HepG2 (cell line): ENCODE results near the gene PARD3. TPM values are rescaled to one million over a fixed set of nuclear protein-coding genes. Genes with fewer than 3 reads are reported as not detected.

ENCODE experiments used
- ATAC-seq: fragments of 200-7000 bp; cut with Tn5 transposase; 3 replicates; pipeline ENCODE4 v1.9.1; 2020; ENCODE audit warnings: mild to moderate bottlenecking, moderate library complexity
- BruUV-seq: library from RNA; stranded (reverse); fragments of 400-500 nt; replicated peaks from 2 replicates; lab custom pipeline; 2021; lab: Mats Ljungman, UMichigan
- CTCF ChIA-PET: fragments of 300-600 bp; formaldehyde crosslinking; extraction: SDS; loops from one replicate; lab custom pipeline; 2021; ENCODE audit warnings: low total read pairs, inconsistent platforms, low intra/inter-chr PET ratio; lab: Yijun Ruan, JAX
- POLR2A ChIA-PET: fragments of 350-600 bp; sonication (Branson Sonifier 250); formaldehyde crosslinking; loops from one replicate; lab custom pipeline; 2020; ENCODE audit warnings: antibody characterized with exemption, inconsistent platforms; lab: Yijun Ruan, JAX
- DNase-seq: peaks from one replicate; pipeline ENCODE4 v3.0.0-alpha.2; 2015; ENCODE audit warnings: low spot score
- FAIRE-seq: peaks from 3 replicates; lab custom pipeline; 2011; peaks lifted over from hg19 to GRCh38; lab: Jason Lieb, UNC
- H2AFZ ChIP-seq: one replicate; pipeline ENCODE4 v1.6.1; 2011; ENCODE audit warnings: low read length, inconsistent platforms
- H3K27ac ChIP-seq: fragments of 300-600 bp; 3 replicates; pipeline ENCODE4 v1.8.0; 2011; ENCODE audit warnings: mixed run types, mild to moderate bottlenecking, mixed read lengths, low read length, inconsistent platforms; ENCODE audit not compliant: insufficient read depth; ENCODE audit errors: extremely low read length
- H3K27me3 ChIP-seq, 2 experiments: fragments of 200-600 bp in 1 of 2; 2 replicates in 1 of 2; 3 replicates in 1 of 2; pipeline versions ENCODE4 v1.6.0 to v1.8.0; 2011; ENCODE audit warnings: low read length in 2 of 2, mild to moderate bottlenecking in 2 of 2, moderate library complexity in 2 of 2, inconsistent platforms in 1 of 2; ENCODE audit not compliant: insufficient read depth in 2 of 2, control insufficient read depth in 1 of 2
- H3K36me3 ChIP-seq, 2 experiments: fragments of 200-600 bp in 1 of 2; replicated peaks in 1 of 2; 2 replicates in 1 of 2; 3 replicates in 1 of 2; pipeline versions ENCODE4 v1.5.1 to v1.8.0; 2011; ENCODE audit warnings: low read length in 2 of 2, inconsistent platforms in 1 of 2; ENCODE audit not compliant: insufficient read depth in 2 of 2, control insufficient read depth in 1 of 2
- H3K4me1 ChIP-seq: 2 replicates; pipeline ENCODE4 v1.5.1; 2012; ENCODE audit warnings: low read length, inconsistent platforms; ENCODE audit not compliant: insufficient read depth
- H3K4me2 ChIP-seq: 2 replicates; pipeline ENCODE4 v1.6.0; 2011; ENCODE audit warnings: low read depth, low read length, inconsistent platforms
- H3K4me3 ChIP-seq, 3 experiments: fragments of 200-600 bp in 1 of 3; sonication (generic), shearing (Covaris generic) in 1 of 3; replicated peaks in 1 of 3; 2 replicates each; pipeline ENCODE4 v1.5.1; 2011 to 2016; ENCODE audit warnings: low read length in 3 of 3, inconsistent platforms in 2 of 3, low read depth in 2 of 3, mild to moderate bottlenecking in 2 of 3, control low read depth in 1 of 3, mixed read lengths in 1 of 3; ENCODE audit not compliant: insufficient read depth in 1 of 3
- H3K79me2 ChIP-seq: one replicate; pipeline ENCODE4 v1.6.1; 2011; ENCODE audit warnings: low read length, inconsistent platforms; ENCODE audit not compliant: insufficient read depth
- H3K9ac ChIP-seq: 2 replicates; pipeline ENCODE4 v1.6.0; 2011; ENCODE audit warnings: mild to moderate bottlenecking, low read depth, low read length, inconsistent platforms; ENCODE audit not compliant: insufficient read depth
- H3K9me3 ChIP-seq: 2 replicates; pipeline ENCODE4 v1.5.1; 2012; ENCODE audit warnings: mild to moderate bottlenecking, low read length
- H4K20me1 ChIP-seq: 2 replicates; pipeline ENCODE4 v1.6.0; 2011; ENCODE audit warnings: inconsistent platforms, mild to moderate bottlenecking, low read length, moderate library complexity; ENCODE audit not compliant: insufficient read depth
- GPBP1L1 ChIP-seq: sonication (generic); formaldehyde crosslinking; IDR thresholded peaks from 2 replicates; pipeline ENCODE4 v1.5.0; 2020; ENCODE audit warnings: mild to moderate bottlenecking, missing genetic modification reagents
- HES4 ChIP-seq: sonication (generic); formaldehyde crosslinking; IDR thresholded peaks from 2 replicates; pipeline ENCODE4 v1.9.0; 2021; ENCODE audit warnings: mild to moderate bottlenecking, missing genetic modification reagents, borderline replicate concordance
- MZF1 ChIP-seq: sonication (generic); formaldehyde crosslinking; IDR thresholded peaks from 2 replicates; pipeline ENCODE4 v1.8.1; 2023; ENCODE audit warnings: mild to moderate bottlenecking, missing genetic modification reagents, borderline replicate concordance
- NFIB ChIP-seq: sonication (generic); formaldehyde crosslinking; IDR thresholded peaks from 2 replicates; pipeline ENCODE4 v1.9.0; 2021; ENCODE audit warnings: missing genetic modification reagents, mild to moderate bottlenecking, borderline replicate concordance
- PHF21A ChIP-seq: sonication (generic); formaldehyde crosslinking; IDR thresholded peaks from 2 replicates; pipeline ENCODE4 v1.5.0; 2020; ENCODE audit warnings: mild to moderate bottlenecking, missing genetic modification reagents
- POLR2AphosphoS2 ChIP-seq: IDR thresholded peaks from 2 replicates; pipeline ENCODE4 v1.6.1; 2011; ENCODE audit warnings: low read depth, low read length, improper control_type of control experiment
- PPARG ChIP-seq: conservative IDR thresholded peaks from 2 replicates; pipeline ENCODE4 v1.6.1; 2016; ENCODE audit warnings: missing biosample characterization, missing genetic modification reagents
- RBM39 ChIP-seq: fragments of 200-400 bp; formaldehyde crosslinking; IDR thresholded peaks from one replicate; pipeline ENCODE4 v1.6.1; 2018; ENCODE audit warnings: antibody characterized with exemption, mild to moderate bottlenecking, low read depth, low read length; ENCODE audit not compliant: poor library complexity, severe bottlenecking
- SNAI1 ChIP-seq: sonication (generic); formaldehyde crosslinking; IDR thresholded peaks from 2 replicates; pipeline ENCODE4 v1.5.0; 2020; ENCODE audit warnings: mild to moderate bottlenecking, missing genetic modification reagents, borderline replicate concordance
- TBX3 ChIP-seq: fragments of 450-650 bp; IDR thresholded peaks from 2 replicates; pipeline ENCODE4 v1.6.1; 2017; ENCODE audit warnings: antibody characterized with exemption, mild to moderate bottlenecking, inconsistent platforms, borderline replicate concordance
- TOPORS ChIP-seq: sonication (generic); formaldehyde crosslinking; IDR thresholded peaks from 2 replicates; pipeline ENCODE4 v1.8.0; 2023; ENCODE audit warnings: mild to moderate bottlenecking, missing genetic modification reagents
- ZNF205 ChIP-seq: IDR thresholded peaks from 2 replicates; pipeline ENCODE4 v1.6.1; 2018; ENCODE audit warnings: missing biosample characterization, missing genetic modification reagents
- ZNF292 ChIP-seq: sonication (generic); formaldehyde crosslinking; IDR thresholded peaks from 2 replicates; pipeline ENCODE4 v1.8.1; 2022; ENCODE audit warnings: mild to moderate bottlenecking, low read depth, missing genetic modification reagents, borderline replicate concordance
- ZNF326 ChIP-seq: sonication (generic); formaldehyde crosslinking; IDR thresholded peaks from 2 replicates; pipeline ENCODE4 v1.4.0; 2020; ENCODE audit warnings: missing genetic modification reagents, borderline replicate concordance
- ZNF343 ChIP-seq: sonication (generic); formaldehyde crosslinking; IDR thresholded peaks from 2 replicates; pipeline ENCODE4 v1.4.0; 2020; ENCODE audit warnings: mild to moderate bottlenecking, missing genetic modification reagents
- ZNF350 ChIP-seq: sonication (generic); formaldehyde crosslinking; IDR thresholded peaks from 2 replicates; pipeline ENCODE4 v1.4.0; 2020; ENCODE audit warnings: mild to moderate bottlenecking, low read depth, missing genetic modification reagents, borderline replicate concordance
- ZNF766 ChIP-seq: sonication (generic); formaldehyde crosslinking; IDR thresholded peaks from 2 replicates; pipeline ENCODE4 v1.5.0; 2020; ENCODE audit warnings: missing genetic modification reagents, borderline replicate concordance
- ZNF770 ChIP-seq: sonication (generic); formaldehyde crosslinking; IDR thresholded peaks from 2 replicates; pipeline ENCODE4 v1.5.0; 2020; ENCODE audit warnings: mild to moderate bottlenecking, missing genetic modification reagents
- WGBS: methylation state at CpG from one replicate; pipeline ENCODE4 v1.1.6; 2017; ENCODE audit warnings: low lambda C conversion rate; 5-methylcytosine and 5-hydroxymethylcytosine counted together
- in situ Hi-C: cut with HindIII; loops from 2 replicates; pipeline ENCODE4 v1.10.0; 2017; ENCODE audit warnings: low pct_unique_long_range_greater_than_20kb; ENCODE audit not compliant: extremely low pct_ligation_motif_present
- intact Hi-C: fragments of 100-400 bp; cut with micrococcal nuclease; formaldehyde crosslinking; loops from one replicate; pipeline ENCODE4 v1.10.0; 2022; ENCODE audit not compliant: unreplicated experiment
- polyA plus RNA-seq, 8 experiments: library from polyadenylated mRNA; depleted of rRNA in 3 of 8; stranded (reverse) in 7 of 8; unstranded in 1 of 8; fragments of >200 nt; fragmentation: Illumina TruSeq in 4 of 8; extraction: Trizol in 4 of 8; gene quantifications; 2 replicates each; pipeline versions ENCODE4 v1.2.1 to v1.2.3, GENCODE V29; 2011 to 2016; ENCODE audit warnings: low read depth in 4 of 8, missing spikeins in 1 of 8, mixed read lengths in 1 of 8; ENCODE audit not compliant: insufficient read depth in 1 of 8
- total RNA-seq, 5 experiments: library from RNA; depleted of rRNA; stranded (reverse); fragments of >200 nt; fragmentation: Illumina TruSeq; extraction: Trizol; gene quantifications; 2 replicates each; pipeline ENCODE4 v1.2.3, GENCODE V29; 2016; ENCODE audit warnings: low read depth in 1 of 5
- TF ChIP-seq, protein P1 (sequence below): sonication (generic); formaldehyde crosslinking; IDR thresholded peaks from 2 replicates; pipeline ENCODE4 v1.4.0; 2020; ENCODE audit warnings: missing genetic modification reagents, mild to moderate bottlenecking, borderline replicate concordance

PARD3 gene
- total and polyA plus RNA-seq, 2 of the 13 experiments (the other 11 are each of a cell fraction or from before 2014, with no cell fraction given) = 40.9 to 60.0 TPM

DNA sequence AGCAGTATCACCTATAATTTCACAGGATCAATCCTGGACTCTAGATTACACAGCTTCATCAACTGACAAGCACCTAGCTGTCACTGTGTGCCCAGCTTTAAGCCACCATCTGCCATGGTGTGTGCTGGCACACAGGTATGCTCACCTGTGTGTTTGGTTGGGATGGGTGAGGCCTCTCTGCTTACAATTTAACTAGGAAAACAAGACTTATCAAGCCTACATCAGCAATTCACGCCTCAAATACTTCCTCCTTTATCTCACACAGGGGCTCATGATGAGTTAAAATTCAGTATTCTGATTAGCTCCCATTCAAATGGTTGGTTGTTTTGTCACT lies 608.2 kb downstream of the PARD3 start:
- intact Hi-C loops = no loop called here
- POLR2A ChIA-PET = no interaction called here
- H3K9me3 ChIP-seq = no peaks in the 10 kb centered on the region
- no peak overlapping the region for H3K9ac ChIP-seq
- H3K27me3 ChIP-seq = no peaks in the 10 kb centered on the region
- DNase-seq = no peak
- FAIRE-seq = no peak
- H2AFZ ChIP-seq = no peak overlapping the region
- no peaks in the 10 kb centered on the region; a peak in 1 of 5 replicates for H3K36me3 ChIP-seq
- in situ Hi-C loops = no loop called here
- 100% methylated on average over 1 of the region's 1 CpG for WGBS
- no peaks in the 10 kb centered on the region for H3K79me2 ChIP-seq
- no peak for TF ChIP-seq GPBP1L1
- no peak for TF ChIP-seq MZF1 (CRISPR knock-in tag)
- no peak for TF ChIP-seq PPARG (CRISPR knock-in tag)
- no peak for TF ChIP-seq TBX3
- TF ChIP-seq ZNF770 (CRISPR knock-in tag) = no peak
- TF ChIP-seq, protein P1, sequence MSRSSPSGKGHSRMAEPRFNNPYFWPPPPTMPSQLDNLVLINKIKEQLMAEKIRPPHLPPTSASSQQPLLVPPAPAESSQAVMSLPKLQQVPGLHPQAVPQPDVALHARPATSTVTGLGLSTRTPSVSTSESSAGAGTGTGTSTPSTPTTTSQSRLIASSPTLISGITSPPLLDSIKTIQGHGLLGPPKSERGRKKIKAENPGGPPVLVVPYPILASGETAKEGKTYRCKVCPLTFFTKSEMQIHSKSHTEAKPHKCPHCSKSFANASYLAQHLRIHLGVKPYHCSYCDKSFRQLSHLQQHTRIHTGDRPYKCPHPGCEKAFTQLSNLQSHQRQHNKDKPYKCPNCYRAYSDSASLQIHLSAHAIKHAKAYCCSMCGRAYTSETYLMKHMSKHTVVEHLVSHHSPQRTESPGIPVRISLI = no peak
- TF ChIP-seq TOPORS (CRISPR knock-in tag) = no peak
- no peak for TF ChIP-seq NFIB (CRISPR knock-in tag)
- TF ChIP-seq PHF21A (CRISPR knock-in tag) = no peak
- TF ChIP-seq ZNF292 (CRISPR knock-in tag) = no peak
- TF ChIP-seq POLR2AphosphoS2 = no peak
- TF ChIP-seq ZNF205 = no peak
- no peak for TF ChIP-seq ZNF766 (CRISPR knock-in tag)
- no peak for TF ChIP-seq RBM39
- TF ChIP-seq ZNF350 (CRISPR knock-in tag) = no peak
- no peak for TF ChIP-seq ZNF343 (CRISPR knock-in tag)
- TF ChIP-seq ZNF326 (CRISPR knock-in tag) = no peak
- TF ChIP-seq HES4 (CRISPR knock-in tag) = no peak
- TF ChIP-seq SNAI1 = no peak
- H3K4me2 ChIP-seq = 0 out of 2 replicates have a peak overlapping the region, but pooled peaks have one; percentile 7
- ATAC-seq = no peak
- H3K4me1 ChIP-seq = peaks cover 68% of the 10 kb centered on the region
- CTCF ChIA-PET = no interaction called here
- BruUV-seq = no TSS peak
- no peak overlapping the region for H3K4me3 ChIP-seq
- no peak overlapping the region for H3K27ac ChIP-seq
- H4K20me1 ChIP-seq = no peaks in the 10 kb centered on the region
